ENCODE measurements around the gene CASP3.

Gene CASP3

GRCh38 chr4:184651899-184652298 is 2.7 kb upstream of the CASP3 start:
- no peak overlapping the region for H3K9ac ChIP-seq (ENCODE audit: insufficient read length, low read depth)
- DNase-seq (ENCODE audit: low read depth, low spot score): no peak
- H3K9me3 ChIP-seq (ENCODE audit: insufficient read depth, low read length): no peaks in the 10 kb centered on the region
- H3K4me1 ChIP-seq (ENCODE audit: insufficient read depth, insufficient read length): no peaks in the 10 kb centered on the region
- peaks cover 1% of the 10 kb centered on the region for H3K36me3 ChIP-seq (ENCODE audit: insufficient read depth, insufficient read length, low read length)
- no peak for TF ChIP-seq SUZ12 (IDR thresholded peaks at IDR 0.05; ENCODE audit: extremely low read depth, insufficient read depth, insufficient read length)
- TF ChIP-seq YY1 (IDR thresholded peaks at IDR 0.05; ENCODE audit: insufficient read depth, insufficient read length): no peak
- TF ChIP-seq ZNF274 (IDR thresholded peaks at IDR 0.05; ENCODE audit: low read depth, low read length): no peak
- H3K4me3 ChIP-seq (ENCODE audit: insufficient read length, low read depth): no peak overlapping the region
- no peaks in the 10 kb centered on the region for H3K27me3 ChIP-seq (ENCODE audit: insufficient read depth, insufficient read length)

GRCh38 chr4:184649971-184650855 is 966 bp upstream of the CASP3 start:
- peak overlapping the region; percentile 75 for H3K4me3 ChIP-seq (ENCODE audit: insufficient read length, low read depth)
- peaks cover 15% of the 10 kb centered on the region for H3K36me3 ChIP-seq (ENCODE audit: insufficient read depth, insufficient read length, low read length)
- H3K9me3 ChIP-seq (ENCODE audit: insufficient read depth, low read length): no peaks in the 10 kb centered on the region
- TF ChIP-seq SUZ12 (IDR thresholded peaks at IDR 0.05; ENCODE audit: extremely low read depth, insufficient read depth, insufficient read length) (no peak), ZNF274 (IDR thresholded peaks at IDR 0.05; ENCODE audit: low read depth, low read length) (no peak), YY1 (IDR thresholded peaks at IDR 0.05; ENCODE audit: insufficient read depth, insufficient read length) (no peak)
- H3K9ac ChIP-seq (ENCODE audit: insufficient read length, low read depth): peak overlapping the region; percentile 92
- H3K4me1 ChIP-seq (ENCODE audit: insufficient read depth, insufficient read length): no peaks in the 10 kb centered on the region
- no peaks in the 10 kb centered on the region for H3K27me3 ChIP-seq (ENCODE audit: insufficient read depth, insufficient read length)
- no peak for DNase-seq (ENCODE audit: low read depth, low spot score)

GRCh38 chr4:184648313-184649025 is 778 bp downstream of the CASP3 start:
- H3K36me3 ChIP-seq (ENCODE audit: insufficient read depth, insufficient read length, low read length): peaks cover 18% of the 10 kb centered on the region
- no peaks in the 10 kb centered on the region for H3K27me3 ChIP-seq (ENCODE audit: insufficient read depth, insufficient read length)
- H3K4me3 ChIP-seq (ENCODE audit: insufficient read length, low read depth): peak overlapping the region; percentile 69
- no peak for DNase-seq (ENCODE audit: low read depth, low spot score)
- TF ChIP-seq ZNF274 (IDR thresholded peaks at IDR 0.05; ENCODE audit: low read depth, low read length) (no peak), YY1 (IDR thresholded peaks at IDR 0.05; ENCODE audit: insufficient read depth, insufficient read length) (no peak), SUZ12 (IDR thresholded peaks at IDR 0.05; ENCODE audit: extremely low read depth, insufficient read depth, insufficient read length) (no peak)
- peak overlapping the region; percentile 87 for H3K9ac ChIP-seq (ENCODE audit: insufficient read length, low read depth)
- no peaks in the 10 kb centered on the region for H3K9me3 ChIP-seq (ENCODE audit: insufficient read depth, low read length)
- H3K4me1 ChIP-seq (ENCODE audit: insufficient read depth, insufficient read length): no peaks in the 10 kb centered on the region

- no peak for TF ChIP-seq ZNF274 (IDR thresholded peaks at IDR 0.05; ENCODE audit: low read depth, low read length)
- TF ChIP-seq SUZ12 (IDR thresholded peaks at IDR 0.05; ENCODE audit: extremely low read depth, insufficient read depth, insufficient read length): no peak
- no peak for TF ChIP-seq YY1 (IDR thresholded peaks at IDR 0.05; ENCODE audit: insufficient read depth, insufficient read length)
- peak overlapping the region; percentile 87 for H3K9ac ChIP-seq (ENCODE audit: insufficient read length, low read depth)
- no peak for DNase-seq (ENCODE audit: low read depth, low spot score)
- no peaks in the 10 kb centered on the region for H3K9me3 ChIP-seq (ENCODE audit: insufficient read depth, low read length)
- peak overlapping the region; percentile 69 for H3K4me3 ChIP-seq (ENCODE audit: insufficient read length, low read depth)
- H3K36me3 ChIP-seq (ENCODE audit: insufficient read depth, insufficient read length, low read length): peaks cover 18% of the 10 kb centered on the region
- no peaks in the 10 kb centered on the region for H3K27me3 ChIP-seq (ENCODE audit: insufficient read depth, insufficient read length)
- H3K4me1 ChIP-seq (ENCODE audit: insufficient read depth, insufficient read length): no peaks in the 10 kb centered on the region
Measured at GRCh38 chr4:184648054-184648312, 1.3 kb downstream of the CASP3 start.

GRCh38 chr4:184647266-184648053 is 1.8 kb downstream of the CASP3 start:
- TF ChIP-seq YY1 (IDR thresholded peaks at IDR 0.05; ENCODE audit: insufficient read depth, insufficient read length): no peak
- no peak for TF ChIP-seq ZNF274 (IDR thresholded peaks at IDR 0.05; ENCODE audit: low read depth, low read length)
- no peak for TF ChIP-seq SUZ12 (IDR thresholded peaks at IDR 0.05; ENCODE audit: extremely low read depth, insufficient read depth, insufficient read length)
- no peak for DNase-seq (ENCODE audit: low read depth, low spot score)
- no peaks in the 10 kb centered on the region for H3K27me3 ChIP-seq (ENCODE audit: insufficient read depth, insufficient read length)
- H3K4me1 ChIP-seq (ENCODE audit: insufficient read depth, insufficient read length): no peaks in the 10 kb centered on the region
- peaks cover 21% of the 10 kb centered on the region for H3K36me3 ChIP-seq (ENCODE audit: insufficient read depth, insufficient read length, low read length)
- peak overlapping the region; percentile 69 for H3K4me3 ChIP-seq (ENCODE audit: insufficient read length, low read depth)
- H3K9ac ChIP-seq (ENCODE audit: insufficient read length, low read depth): peak overlapping the region; percentile 87
- no peaks in the 10 kb centered on the region for H3K9me3 ChIP-seq (ENCODE audit: insufficient read depth, low read length)

GRCh38 chr4:184645904-184646610 is 3.2 kb downstream of the CASP3 start:
- H3K36me3 ChIP-seq (ENCODE audit: insufficient read depth, insufficient read length, low read length): peaks cover 29% of the 10 kb centered on the region
- TF ChIP-seq SUZ12 (IDR thresholded peaks at IDR 0.05; ENCODE audit: extremely low read depth, insufficient read depth, insufficient read length) (no peak), ZNF274 (IDR thresholded peaks at IDR 0.05; ENCODE audit: low read depth, low read length) (no peak), YY1 (IDR thresholded peaks at IDR 0.05; ENCODE audit: insufficient read depth, insufficient read length) (no peak)
- no peaks in the 10 kb centered on the region for H3K4me1 ChIP-seq (ENCODE audit: insufficient read depth, insufficient read length)
- H3K27me3 ChIP-seq (ENCODE audit: insufficient read depth, insufficient read length): no peaks in the 10 kb centered on the region
- H3K9ac ChIP-seq (ENCODE audit: insufficient read length, low read depth): no peak overlapping the region
- DNase-seq (ENCODE audit: low read depth, low spot score): no peak
- no peak overlapping the region for H3K4me3 ChIP-seq (ENCODE audit: insufficient read length, low read depth)
- H3K9me3 ChIP-seq (ENCODE audit: insufficient read depth, low read length): no peaks in the 10 kb centered on the region

Measured in NT2/D1 (cell line).